ENCODE data around the gene CEMIP. TPM values are rescaled to one million over a fixed set of nuclear protein-coding genes. Genes with fewer than 3 reads are reported as not detected.

Gene CEMIP
- total RNA-seq, 1 experiment from 2014 or later: 3.5 TPM

GRCh38 chr15:80790236-80790635, 11.1 kb downstream of the CEMIP start (continued):
- no peak for TF ChIP-seq ZBTB33 (IDR thresholded peaks at IDR 0.05; ENCODE audit: extremely low read depth, insufficient replicate concordance, low read length)

GRCh38 chr15:80791004-80791403, 11.8 kb downstream of the CEMIP start:
- Histone ChIP-seq H4K20me1 (ENCODE audit: insufficient read depth) (no peaks in the 10 kb centered on the region), H3K4me1 (ENCODE audit: control insufficient read depth in 1 of 2, insufficient read depth in 2 of 2, low read length in 2 of 2) (no peaks in the 10 kb centered on the region), H3K4me3 (replicated peaks in 1 of 2; ENCODE audit: low read depth in 1 of 2, low read length in 2 of 2) (no peak overlapping the region), H3K4me2 (ENCODE audit: low read length) (no peak overlapping the region), H2AFZ (ENCODE audit: low read depth, low read length, poor library complexity, severe bottlenecking) (no peak overlapping the region), H3K79me2 (ENCODE audit: insufficient read depth, low read length) (no peaks in the 10 kb centered on the region), H3K27me3 (ENCODE audit: insufficient read depth, low read length) (no peaks in the 10 kb centered on the region), H3K9ac (ENCODE audit: low read length) (no peak overlapping the region), H3K9me2 (ENCODE audit: insufficient read depth) (no peaks in the 10 kb centered on the region), H3K9me3 (ENCODE audit: control insufficient read depth in 1 of 2, insufficient read depth in 1 of 2, low read depth in 1 of 2, low read length in 2 of 2) (no peaks in the 10 kb centered on the region), H3K36me3 (ENCODE audit: control insufficient read depth in 1 of 2, insufficient read depth in 2 of 2, low read length in 2 of 2) (0 out of 4 replicates have a peak, but pooled peaks cover 0 to 2% of the 10 kb centered on the region in 2 experiments), H3K27ac (ENCODE audit: low read depth, low read length) (no peak overlapping the region)
- intact Hi-C loops (cut with micrococcal nuclease): no loop called here
- TF ChIP-seq ATF3 (IDR thresholded peaks at IDR 0.05): no peak
- no peak for TF ChIP-seq SRF (IDR thresholded peaks at IDR 0.05; ENCODE audit: low read depth)
- no peak for TF ChIP-seq CTCF (IDR thresholded peaks at IDR 0.05 in 2 of 3, conservative IDR thresholded peaks at IDR 0.05 in 1 of 3; ENCODE audit: borderline replicate concordance in 1 of 3, insufficient read depth in 1 of 3, low read depth in 2 of 3, low read length in 2 of 3)
- ATAC-seq (no peak), DNase-seq (ENCODE audit: low read depth, low spot score) (no peak)
- RAD21 ChIA-PET (ENCODE audit: low non-redundant PET in 1 of 2, low total read pairs in 2 of 2, uncharacterized antibody in 2 of 2, unreplicated experiment in 2 of 2): no interaction called here
- POLR2A ChIA-PET: no interaction called here
- BruUV-seq (replicated peaks): no TSS peak
- CTCF ChIA-PET: no interaction called here

All from HCT116 (cell line).